HG03354 (cell line): ENCODE measurements around the gene NTM.

Source experiments
- ATAC-seq: cut with Tn5 transposase; IDR thresholded peaks from one replicate; pipeline ENCODE4 v1.9.1; 2021; ENCODE audit warnings: mild to moderate bottlenecking; ENCODE audit not compliant: unreplicated experiment, poor library complexity, severe bottlenecking

The NTM gene

DNA sequence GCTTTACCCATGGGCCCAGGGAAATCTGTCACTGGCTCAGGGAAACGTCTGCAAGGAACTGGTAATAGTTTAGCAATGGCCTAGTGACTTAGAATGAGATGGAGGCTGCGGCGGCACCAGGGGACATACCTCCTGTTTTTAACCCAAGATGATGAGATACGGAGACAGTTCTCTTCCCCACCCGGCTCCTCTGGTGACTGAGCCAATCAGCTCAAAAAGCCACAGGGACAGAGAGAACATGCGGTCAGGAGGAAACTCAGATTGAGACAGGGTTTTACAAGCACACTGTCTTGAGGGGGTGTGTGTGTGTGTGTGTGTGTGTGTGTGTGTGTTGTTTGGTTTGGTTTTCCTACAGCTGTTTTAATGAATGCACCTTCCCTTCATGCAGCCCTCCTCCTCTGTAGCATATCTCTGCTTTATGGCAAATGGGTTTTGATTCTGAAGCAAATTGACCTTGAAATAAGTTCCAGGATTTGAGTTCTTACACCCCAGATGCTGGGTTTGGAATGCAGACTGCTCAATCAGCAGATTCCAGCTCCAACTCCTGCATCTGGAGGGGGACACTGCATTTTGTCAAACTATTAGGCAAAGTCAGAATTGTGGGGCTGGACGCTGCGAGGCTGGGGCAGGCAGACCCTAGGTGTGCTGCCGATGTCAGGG is 246.2 kb downstream of the NTM start:
- ATAC-seq = no peak

DNA sequence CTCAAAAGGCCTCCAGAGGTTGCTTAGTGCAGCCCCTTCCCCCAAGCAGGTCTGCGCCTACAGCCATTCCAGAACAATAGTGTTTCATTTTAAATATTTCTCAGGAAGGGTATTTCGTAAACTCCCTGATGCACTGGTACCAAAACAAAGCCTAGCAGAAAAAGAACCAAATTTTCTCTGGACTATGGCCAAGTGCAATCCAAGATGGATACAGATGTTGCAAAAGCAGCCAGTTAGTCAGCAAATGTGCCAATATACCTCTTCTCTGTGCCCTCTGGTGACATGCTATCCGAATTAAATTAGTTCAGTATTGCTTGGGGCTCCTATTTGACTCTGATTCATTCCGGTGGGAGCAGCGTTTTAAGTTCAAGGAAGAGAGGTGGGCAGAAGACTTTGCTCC is 247.8 kb downstream of the NTM start:
- no peak for ATAC-seq

DNA sequence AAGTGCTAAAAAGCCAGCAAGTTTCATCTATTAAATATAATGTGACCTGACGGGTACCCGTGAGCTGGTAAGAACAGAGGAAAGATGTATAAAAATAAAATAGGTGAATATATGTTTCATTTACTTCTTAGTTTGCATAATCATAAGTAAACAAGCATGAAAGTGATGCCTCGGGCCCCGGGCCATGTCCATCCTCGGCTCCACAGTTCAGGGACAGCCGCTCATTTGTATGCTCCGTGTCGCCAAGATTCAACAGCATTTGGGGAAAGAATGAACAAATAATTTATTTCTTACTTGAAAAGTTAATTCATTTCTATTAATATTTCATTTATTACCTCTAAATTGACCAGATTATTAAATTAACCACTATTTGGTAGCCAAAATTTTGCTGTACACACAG is 251.8 kb downstream of the NTM start:
- ATAC-seq = no peak

DNA sequence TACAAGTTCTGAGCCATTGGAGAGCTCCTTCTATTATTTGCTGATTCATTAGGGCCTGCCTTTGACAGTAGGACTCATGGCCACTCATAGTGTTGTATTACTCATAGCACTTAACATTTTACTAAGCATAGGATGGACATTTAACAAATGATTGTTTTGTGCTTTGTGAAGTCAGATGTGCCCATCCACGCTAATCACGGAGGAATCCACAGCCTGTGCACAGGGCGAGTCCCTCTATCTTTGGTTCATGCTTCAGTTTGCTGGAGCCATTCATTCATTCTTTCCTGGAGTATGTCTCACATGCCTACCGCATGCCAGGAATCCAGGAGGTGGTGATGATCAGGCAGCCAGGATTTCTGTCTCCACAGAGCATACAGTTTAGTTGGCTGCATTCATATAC is 254.1 kb downstream of the NTM start:
- ATAC-seq = no peak

DNA sequence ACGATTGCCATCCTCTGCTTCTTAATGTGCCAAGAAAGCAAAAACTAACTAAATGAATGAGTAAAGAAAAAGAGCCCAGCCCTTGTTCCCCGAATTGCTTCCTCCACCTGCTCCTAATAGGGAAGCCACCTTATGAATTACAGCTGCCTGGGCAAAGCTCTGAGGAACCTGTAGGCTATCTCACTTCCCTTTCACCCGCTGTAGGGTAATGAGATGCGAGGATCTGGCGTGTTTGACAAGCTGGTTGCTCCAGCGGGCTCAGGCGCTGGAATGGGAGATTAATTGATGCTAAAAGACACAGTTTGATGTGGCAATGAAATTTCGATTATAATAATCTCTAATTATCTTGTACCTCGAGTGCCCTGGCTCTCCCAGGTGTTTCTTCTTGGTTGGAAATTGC is 256.4 kb downstream of the NTM start:
- no peak for ATAC-seq

DNA sequence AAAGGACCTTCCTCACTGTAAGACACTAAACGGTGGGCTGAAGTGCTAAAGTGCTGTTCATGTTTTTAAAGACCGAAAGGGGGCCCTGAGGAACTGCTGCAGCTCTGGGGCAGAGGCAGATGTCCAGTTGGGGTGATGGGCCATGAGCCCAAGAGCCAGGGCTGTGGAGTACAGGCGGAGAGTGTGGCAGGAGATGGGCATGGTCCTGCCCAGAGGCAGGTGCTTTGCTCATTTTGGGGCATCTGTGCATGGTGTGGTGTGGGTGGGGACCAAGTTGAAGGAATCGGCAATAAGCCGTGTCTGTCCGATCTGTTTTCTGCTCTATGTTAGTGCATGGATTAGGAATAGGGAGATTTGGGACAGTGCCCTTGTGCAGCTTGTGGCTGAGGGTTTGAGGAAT is 258.3 kb downstream of the NTM start:
- no peak for ATAC-seq

DNA sequence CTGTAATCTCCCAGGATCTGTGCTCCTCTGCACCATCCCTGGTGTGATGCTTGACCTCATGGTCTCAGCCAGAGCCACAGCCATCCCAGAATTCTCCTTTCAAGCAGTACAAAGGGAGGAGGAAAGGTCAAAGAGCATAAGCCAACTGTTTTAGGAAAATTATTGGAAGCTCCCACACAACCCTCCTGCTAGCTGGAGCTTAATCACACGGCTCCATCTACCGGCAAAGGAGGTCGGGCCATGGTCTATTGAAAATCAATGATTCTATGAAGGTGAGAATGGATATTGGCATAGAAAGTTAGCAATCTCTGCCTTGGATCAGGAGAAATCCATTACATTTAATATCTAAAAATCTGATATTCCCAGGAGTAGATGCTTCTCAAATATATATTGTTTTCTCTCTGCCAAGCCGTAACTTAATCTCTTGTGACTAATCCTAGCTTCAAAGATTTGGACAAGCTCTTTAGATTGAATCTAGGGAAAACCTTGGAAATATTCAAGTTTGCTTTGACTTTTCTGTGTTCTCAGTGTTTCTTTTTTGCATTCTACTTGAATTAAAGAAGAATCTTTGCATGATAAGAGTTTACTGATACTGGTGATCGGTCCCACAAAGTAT is 259.6 kb downstream of the NTM start:
- no peak for ATAC-seq

DNA sequence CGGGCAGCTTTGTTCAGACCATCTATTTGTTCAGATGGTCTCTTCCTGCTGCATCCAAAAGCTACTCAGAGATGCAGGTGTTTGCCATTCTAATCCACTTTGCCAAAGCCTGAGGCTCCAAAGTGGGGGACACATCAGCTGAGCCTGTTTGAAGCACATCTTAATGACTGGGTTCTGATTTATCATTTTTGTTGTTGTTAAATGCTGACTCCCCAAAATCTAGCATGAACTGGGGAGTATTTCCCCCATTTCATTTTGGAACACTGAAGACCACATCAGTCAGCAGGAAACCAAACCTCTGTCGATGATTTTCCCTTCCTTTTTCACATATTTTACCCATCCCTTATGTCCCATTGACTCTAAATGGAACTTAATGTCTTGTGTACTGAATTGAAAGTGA is 262.6 kb downstream of the NTM start:
- no peak for ATAC-seq

DNA sequence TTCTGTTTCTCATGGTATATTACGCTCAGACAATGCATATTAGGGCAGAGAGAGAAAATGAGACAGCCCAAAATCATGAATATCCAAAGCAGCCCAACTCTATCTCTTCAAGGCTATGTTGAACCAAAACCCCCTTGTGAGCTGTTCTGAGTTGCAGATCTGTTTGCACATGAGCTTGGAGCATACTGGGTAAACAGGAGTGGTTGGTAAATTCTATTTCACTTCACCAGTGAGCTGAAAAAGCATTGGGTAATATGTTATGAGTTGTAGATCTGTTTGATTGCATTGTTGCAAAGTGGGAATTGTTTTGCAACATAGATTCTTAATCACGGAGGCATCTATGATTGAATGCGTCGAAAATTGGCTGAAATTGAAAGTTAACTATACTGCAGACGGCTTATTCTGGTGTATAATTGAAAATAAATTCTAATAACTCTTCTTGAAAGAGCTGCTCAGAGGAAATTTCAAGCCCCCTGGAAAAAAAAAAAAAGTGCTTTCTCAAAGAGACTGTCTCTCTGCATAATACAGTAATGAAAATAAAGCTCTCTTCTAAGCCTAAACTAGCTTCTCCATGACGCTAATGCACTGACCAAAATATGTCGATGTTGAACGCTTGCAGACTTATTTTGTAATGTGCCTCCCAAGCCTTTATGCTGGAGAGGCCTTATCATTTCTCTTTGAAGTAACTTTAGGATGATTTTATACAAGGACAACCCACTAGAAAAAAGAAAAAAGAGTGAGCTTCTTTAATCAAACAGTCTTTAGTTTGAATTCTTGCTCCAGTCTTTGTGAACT is 263.7 kb downstream of the NTM start:
- ATAC-seq = no peak

DNA sequence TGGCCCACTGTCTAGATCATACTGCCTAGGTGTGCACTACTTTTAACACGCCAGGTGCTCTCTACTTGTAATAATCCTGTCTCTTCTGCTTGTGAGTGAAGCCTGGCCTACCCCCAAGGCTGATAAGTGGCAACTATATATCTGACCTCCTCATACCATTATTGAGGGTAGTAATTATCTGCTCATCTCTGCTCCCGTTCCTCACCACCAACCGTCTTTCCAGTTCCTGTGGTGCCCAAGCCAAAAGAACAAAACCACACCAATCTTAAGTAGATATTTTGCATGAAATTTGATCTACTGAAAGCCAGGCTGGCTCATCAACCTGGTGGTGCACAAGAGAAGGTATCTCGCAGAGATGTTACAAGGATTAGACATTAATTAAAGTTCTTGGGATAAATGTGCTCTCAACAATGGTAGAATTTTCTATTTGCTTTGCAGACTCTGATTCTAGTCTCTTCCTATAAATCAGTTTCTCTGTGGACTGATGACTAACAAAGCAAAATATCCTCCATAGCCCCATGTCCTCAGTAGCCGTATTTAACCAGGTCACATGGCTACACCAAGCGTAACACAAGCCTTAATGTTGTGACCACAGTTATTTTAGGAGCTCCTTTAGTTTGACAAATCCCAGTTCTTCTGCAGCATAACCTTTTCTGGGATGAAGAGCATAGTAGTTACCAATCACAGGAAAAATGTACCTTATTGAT is 267.2 kb downstream of the NTM start:
- no peak for ATAC-seq

DNA sequence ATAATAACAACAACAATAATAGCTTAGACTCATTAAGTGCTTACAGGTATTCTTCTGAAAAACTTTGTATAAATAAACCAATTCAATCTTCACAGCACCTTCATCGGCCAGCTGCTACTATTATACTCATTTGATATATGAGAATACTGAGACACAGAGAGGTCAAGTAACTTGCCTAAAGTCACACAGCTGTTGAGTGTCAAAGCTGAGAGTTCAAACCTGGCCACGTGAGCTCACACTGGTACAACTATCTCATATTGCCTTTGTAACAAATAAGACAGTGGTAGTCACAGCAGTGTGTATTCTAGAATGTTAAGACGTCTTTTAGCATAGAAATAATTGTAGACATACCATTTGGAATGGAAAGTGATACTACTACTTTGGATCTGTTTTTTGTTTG is 268.5 kb downstream of the NTM start:
- no peak for ATAC-seq

DNA sequence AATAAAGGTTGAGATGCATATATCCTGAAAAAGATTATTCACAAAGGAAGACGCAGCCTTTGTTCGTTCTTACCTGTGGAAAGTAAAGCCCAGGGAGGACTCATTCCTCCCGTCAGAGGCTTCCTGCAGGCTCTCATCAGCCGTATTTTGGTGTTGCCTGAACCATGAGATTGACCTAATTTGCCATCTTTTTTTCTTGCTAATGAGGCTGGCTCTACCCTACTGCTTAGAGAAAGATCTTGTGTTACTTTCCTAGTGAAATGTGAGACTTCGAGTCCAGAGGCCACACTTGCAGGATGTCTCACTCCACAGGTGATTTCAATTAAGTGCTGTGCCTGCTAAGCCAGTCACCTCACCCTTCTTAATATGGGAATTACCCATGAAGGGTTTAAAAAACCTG is 269.9 kb downstream of the NTM start:
- ATAC-seq = no peak

DNA sequence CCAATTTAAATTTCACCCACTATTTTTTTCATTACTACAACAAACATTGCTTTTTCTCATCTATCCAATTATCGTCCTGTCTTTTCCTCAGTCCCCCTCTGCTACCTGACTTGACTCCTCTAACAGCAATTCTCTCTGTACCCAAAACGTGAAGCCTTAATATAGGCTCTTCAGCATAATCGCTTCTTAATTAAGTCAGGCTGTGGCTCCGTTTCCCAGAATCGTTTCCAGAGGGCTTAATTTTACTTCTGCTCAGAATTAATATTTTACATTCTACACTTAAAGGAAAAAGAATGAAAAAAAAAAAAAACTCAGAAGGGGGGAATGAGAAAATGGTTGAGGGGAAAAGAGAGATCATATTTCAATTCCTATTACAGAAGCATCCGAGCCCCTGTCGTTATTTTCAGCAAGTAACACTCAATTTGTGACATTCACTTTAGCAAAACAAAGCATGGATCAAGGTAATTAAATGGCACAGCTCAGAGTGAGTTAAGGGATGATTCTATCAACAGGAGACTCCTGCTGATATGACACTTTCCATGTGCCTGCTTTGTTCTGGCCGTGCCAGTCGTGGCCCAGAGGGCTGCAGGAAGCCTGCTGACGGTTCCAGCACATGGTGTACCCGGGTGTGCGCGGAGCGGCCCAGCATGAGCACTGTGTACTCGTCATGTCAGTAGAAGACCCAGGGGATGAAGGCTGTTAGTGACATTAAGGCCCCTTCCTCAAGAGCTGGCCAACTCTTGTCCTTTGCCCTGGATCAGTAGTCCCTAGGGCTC is 272.5 kb downstream of the NTM start:
- ATAC-seq = no peak

DNA sequence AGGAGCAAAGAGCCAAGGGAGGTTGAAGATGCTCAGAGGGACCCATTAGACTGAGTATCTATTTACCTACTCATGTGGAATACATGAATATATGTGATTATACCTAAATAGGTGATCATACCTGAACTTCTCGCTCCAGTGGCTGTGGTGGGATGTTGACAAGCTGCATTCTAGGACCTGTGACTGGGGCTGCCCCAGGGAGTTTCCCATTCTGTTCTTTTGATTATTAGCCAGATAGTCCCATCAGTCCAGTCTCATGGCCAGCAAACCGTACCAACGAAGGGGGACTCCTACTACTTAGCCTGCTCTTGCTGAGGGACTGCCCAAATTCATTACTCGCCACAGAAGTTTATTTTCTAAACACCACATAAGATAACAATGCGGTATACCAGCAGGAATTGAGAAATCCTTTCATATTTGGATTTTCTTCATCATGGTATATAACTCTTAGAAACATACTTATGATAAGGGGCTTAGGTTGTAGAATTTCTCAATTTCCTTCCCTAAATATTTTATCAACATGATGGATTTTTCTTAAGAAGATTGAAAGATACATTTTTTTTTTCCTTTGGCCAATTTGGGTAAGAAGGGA is 273.9 kb downstream of the NTM start:
- ATAC-seq = no peak

DNA sequence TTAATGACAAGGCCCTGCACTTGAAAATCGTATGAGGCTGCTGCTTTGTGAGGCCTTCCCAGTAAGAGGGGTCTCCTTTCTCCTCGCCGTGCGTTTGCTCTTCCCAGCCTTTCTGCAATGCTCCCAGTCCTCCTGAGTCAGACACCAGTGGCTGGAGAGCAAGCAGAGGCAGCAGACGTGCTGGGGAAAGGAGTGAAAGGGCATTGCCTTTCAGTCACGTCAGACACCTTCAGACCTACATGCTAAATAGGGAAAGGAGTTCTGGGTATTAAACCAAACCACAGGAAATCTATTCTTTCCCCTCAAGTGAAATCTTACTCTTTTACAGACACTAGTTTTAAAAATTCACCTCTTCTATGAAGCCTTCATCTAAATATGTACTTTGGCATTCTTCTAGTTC is 274.8 kb downstream of the NTM start:
- ATAC-seq = no peak

DNA sequence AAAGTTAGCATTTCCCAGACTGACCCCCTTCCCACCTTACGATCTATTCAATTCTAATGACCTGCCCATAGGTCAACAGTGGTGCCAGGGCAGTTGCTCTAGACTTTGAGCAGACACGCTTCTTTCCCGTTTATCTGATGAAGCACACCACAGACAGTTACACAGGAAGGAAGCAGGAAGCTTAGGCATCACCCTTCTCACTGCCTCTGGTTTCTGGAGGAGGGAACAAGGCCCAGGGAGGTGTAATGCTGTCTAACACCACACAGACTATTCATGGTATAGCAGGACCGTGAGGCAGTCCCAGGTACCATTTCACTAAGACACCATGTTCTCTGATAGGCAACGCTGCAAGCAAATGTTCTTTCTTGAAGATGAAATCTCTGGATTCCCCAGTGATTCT is 279.4 kb downstream of the NTM start:
- no peak for ATAC-seq

DNA sequence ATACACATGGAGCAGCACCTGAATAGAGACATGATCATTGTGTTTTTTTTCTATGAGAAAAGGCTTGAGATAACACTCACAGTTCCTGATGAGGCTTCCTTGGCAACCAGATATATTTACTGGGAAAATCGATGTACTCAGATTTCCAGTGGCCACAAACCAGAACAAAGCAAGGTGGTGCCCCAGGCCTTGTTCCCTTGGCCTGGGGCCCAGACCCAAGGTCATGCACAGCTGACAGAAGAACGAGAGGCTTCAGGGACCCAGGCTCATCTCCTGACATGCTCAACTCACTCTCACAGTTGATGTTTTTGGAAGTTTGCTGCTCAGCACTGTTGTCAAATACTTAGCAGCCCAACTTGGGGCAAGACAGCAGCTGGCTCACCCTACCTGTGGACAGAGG is 281.8 kb downstream of the NTM start:
- no peak for ATAC-seq

DNA sequence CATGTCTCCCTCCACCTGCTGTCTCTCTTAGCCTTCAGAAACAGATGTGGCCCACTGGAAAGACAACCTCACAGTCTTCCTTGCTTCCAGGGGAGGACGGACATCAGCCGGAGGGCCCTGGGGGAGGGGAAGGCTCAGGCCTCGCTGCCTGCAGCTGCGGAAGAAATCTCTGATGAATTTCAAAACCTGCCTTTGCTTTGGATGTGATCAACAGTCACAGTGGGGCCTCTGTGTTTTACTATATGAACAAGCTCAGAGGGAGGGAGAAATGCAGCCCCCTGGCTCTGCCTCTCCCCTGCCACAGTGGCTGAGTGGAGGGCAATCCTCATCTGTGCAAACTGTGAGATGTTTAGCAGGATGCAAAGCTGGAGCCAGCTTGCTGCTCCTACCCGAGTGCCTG is 282.8 kb downstream of the NTM start:
- no peak for ATAC-seq

DNA sequence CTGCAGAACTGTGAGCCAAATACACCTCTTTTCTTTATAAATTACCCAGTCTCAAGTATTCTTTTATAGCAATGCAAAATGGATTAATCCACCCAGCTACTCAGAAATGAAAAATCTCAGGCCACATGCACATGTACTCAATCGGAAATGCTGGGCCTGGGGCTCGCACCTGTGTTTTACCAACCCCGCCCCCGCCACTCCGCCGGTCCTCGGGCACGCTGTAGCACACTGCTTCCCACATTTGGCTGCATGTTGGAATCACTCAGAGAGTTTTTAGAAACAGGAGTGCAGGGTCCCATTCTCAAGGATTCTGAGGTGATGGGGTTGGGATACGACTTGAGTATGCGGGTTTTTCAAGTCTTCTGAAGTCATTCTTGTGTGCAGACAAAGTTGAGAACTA is 284.4 kb downstream of the NTM start:
- no peak for ATAC-seq
